Amniotic epithelial cell (primary cell): ENCODE results near the gene CNGA1.

ENCODE experiments used
- DNase-seq: peaks from one replicate; pipeline ENCODE4 v3.0.0-alpha.2; 2010; ENCODE audit warnings: low read depth

The CNGA1 gene

DNA sequence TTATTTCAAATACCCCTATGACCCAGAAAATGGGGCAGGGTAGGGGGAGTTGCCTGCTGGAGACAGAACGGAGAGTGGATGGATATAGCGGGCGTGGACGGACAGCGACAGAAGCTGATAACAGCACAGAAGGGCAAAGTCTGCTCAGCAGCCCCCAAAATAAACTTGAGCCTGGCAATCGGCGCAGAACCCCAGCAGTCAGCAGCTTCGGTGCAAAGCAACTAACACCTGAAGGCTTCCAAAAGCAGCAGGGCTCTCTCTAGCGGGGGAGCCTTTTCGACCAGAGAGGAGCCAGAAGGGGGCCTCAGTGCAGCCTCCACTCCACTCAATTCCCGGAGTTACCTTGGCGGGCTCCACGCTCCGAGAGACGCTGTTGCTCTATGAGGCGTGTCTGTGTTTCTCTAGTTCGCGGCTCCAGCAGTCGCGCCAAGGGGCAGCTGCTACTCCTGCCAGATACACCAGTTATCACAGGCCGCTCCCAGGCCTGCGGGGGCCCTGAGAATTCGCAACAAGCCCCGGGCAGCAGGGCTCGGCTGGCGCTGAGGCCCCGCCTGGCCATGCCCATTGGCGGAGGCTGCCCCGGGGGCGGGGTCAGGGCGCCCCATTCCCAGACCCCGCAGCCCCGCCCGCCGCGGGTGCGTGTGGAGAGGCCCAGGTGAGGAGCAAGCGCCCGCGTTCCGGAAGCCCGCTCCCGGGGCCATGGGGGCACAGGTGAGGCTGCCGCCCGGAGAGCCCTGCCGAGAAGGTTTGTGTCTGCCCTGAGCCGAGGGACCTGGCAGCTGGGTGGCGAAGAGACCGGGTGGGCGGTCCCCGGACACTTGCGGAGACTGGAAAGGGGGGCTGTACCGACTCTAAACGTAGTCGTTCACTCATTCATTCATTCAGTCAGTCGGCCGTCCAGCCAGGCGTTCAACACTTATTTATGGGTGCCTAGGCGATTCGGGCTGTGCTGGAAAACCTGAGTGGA is at the start of gene CNGA1, which contains the start of gene NIPAL1:
Gene CNGA1 (minus strand): TSS at position 541 of the 967 bp plus-strand sequence. CDS start 63,992 bp downstream, outside the sequence.
Gene NIPAL1 (plus strand): TSS at position 632 of the 967 bp plus-strand sequence. CDS start 68 bp downstream, at position 700.
- DNase-seq, result peak; percentile 67

DNA sequence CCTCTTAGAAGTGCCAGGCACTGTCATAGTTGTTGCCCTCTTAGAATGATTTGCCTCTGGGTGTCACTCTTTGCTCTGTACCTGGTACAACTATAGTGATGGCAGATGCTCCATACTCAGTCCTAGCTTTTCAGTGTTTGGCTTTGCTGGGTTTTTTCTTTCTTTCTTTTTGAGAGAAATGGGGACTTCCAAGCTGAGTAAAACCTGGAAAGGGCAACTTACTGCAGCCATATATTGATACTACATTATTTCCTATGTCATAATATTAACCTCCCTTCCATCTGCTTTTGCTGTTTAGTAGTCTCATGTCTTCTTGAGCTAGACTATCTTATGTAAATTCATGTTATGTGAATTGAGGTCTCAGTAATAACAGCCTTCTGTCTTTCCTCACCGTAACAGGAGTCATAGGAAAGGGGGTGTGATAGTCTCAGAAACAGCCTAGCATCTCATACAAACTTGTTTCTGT is 49.1 kb upstream of the CNGA1 start:
- DNase-seq, result no peak

DNA sequence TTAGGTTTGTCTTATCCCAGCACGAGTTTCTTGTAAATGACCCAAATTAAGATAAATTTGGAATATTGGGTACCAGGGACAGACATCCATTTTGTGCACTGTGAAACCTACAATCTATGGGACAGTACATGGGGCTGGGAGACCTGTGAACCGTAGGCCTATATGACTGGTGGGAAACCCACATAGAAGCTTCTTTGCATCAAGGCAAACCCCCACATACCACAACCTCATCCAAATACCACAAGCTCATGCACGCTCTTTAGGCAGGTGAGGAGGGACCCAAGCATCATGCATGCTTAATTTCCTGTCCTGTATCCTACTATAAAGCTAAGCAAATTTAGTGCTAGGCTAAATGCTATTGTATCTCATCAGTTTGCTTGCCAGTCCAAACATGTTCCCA is 47.9 kb upstream of the CNGA1 start:
- DNase-seq, result no peak

DNA sequence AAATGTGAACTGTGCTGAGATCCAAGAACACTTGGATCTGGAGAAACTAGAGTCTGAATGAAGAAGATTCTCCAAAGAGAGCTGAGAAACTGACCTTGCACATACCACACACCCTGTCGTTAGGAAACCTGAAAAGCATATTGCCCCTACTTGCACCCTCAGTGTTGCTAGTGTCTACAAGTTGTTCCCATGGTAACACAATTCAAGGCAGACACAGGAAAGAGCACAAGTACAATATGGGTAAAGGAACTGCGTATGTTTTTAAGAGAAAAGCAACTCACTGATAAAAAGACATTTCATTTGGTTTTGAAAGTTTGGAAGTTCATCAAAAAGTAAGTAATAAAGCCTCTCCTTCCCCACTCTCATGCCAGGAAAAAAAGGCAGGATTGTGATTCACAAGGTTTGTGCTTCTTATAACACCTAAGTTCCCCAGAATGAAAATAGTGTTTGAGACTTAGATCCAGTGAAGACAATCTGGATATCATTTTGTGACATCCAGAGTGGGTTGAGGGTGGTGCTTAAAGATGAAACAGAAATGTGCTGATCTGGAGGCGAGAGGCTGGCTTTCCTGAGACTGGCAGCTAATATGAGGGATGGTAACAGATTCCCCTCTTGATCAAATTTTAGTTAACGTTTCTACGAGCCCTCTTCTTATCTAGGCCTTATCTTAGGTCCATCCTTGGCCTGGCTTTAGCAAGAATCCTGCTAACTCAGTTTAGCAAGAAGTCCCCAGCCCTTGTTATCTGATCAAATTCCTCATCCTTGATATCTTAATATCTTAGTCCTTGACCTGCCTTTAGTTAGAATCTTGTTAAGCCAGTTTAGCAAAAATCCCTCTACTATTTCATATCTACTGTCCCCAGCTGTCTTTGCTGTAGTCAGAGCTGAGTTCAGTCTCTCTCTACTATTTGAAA is 42.4 kb upstream of the CNGA1 start:
- no peak for DNase-seq

DNA sequence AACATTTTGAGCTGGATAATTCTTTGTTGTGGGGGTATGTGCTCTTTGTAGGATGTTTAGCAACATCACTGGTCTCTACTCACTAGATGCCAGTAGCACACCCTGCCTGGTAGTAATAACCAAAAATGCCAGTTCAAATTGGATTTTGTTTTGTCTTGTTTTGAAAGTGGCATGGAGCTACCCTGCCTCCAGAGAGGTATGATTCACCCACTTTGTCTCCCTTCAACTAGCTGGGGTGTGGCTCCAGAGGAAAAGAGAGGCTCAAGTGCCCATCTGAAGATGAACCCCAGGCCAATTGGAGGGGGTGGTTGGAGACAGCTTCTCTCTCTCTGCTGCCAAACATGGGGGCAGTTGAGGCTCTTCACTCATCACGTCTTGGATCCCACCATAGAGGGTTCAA is 34.6 kb upstream of the CNGA1 start:
- no peak for DNase-seq

DNA sequence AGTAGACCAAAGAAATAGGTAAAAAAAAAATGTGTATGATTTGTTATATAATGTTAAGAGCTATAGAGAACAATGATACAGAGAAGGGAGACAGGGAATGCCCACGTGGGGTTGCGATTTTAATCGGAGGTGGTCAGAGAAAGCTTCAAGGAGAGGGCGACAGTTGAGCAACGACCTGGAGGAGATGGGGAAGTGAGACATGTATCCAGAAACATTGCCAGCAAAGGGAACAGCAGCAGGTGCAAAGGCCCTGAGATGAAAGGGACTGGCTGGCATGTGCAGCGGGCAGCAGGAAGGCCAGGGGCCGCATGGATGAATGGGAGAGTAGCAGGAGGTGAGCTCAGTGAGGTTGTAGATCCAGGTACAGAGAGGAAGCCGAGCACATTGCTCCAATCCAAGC is 33.0 kb upstream of the CNGA1 start:
- DNase-seq, result no peak

DNA sequence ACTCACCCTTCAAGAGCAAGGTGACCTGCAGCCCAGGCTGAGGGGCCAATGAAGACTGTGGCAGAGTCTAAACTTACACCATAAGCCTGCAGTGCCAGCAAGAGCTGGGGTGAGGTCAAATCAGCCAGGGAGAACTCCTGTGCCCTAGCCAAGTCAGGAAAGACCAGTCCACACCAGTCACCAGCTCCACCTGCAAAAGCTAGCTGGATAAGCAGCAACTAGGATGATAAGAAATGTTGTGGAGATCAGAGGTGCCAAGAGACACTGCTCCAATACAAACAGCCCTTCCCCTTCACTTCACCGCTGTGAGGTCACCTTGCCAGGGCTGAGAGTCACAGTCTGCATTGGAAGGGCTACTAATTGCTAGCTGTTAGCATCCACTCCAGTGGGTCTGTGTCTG is 31.4 kb upstream of the CNGA1 start:
- DNase-seq, result no peak

DNA sequence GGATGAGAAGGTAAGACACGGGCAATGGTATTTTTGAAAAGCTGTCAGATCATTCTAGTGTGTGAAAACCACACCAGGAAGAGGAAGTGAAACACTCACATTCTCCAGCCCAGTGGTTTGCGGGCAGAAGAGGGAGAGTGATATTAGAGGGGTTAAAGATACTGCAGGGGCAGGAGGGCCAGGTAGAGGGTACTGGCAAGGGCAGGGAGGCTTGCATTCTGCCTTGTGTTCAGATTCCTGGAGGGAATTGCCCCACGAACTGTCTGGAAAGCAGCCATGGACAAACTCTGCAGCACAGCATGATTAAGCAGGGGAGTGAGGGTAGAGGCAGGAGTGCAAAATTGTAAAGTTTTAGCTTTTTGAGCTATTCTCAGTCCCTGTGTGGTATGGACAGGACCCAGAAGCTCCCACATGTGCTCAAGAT is 31.0 kb upstream of the CNGA1 start:
- DNase-seq, result peak; percentile 17

DNA sequence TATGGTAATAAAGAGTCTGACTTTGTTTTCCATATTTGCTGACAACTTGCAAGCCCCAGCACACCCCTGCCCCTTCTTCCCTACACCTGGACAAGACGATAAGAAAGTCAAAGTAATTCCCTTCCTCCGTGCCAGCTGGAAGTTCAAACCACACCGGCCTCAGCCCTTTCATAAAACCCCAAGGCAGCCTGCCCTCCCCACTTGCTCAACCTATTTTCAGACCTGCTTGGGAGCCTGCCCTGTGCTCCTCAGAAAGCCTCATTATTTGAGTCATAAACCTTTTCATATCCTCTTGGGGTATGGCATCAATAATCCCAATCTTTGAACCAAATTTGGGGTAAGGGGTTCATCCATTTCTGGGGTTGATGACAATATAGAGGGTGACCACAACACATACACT is 29.6 kb upstream of the CNGA1 start:
- no peak for DNase-seq

DNA sequence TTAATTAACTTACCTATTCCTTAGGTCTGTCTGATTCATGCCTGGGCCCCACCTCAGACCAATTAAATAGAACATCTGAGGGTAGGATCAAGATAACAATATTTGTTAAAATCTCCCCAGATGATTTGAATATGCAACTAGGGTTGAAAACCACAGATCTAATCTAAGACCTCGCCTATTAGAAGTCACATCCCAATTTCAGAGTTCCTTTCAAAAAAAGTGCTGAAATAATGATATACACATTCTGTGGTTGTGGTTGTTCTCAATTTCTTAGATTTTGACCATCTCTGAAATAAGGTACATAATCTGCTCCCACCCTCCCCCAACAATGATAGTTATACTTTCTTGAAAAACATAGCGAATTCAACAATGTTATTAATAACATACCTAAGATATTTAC is 27.8 kb upstream of the CNGA1 start:
- DNase-seq, result no peak

DNA sequence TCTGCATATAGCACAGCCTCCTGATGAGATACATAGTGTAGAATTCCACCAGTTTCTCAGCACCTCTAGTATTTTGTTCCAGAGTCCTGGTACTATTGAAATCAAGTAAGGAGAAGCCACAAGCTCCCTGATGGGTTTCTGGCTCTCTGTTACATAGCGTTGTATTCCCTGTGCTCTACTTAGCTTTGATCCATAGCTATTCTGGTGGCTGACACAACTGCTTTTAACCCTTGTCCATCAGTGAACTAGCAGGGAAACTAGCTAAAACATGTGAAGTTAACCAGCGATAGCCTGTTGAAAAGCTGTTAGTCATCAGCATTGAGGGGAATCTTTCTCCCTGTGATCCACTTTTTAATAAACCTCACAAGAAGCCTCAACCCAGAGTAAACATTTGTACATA is 27.0 kb upstream of the CNGA1 start:
- no peak for DNase-seq

DNA sequence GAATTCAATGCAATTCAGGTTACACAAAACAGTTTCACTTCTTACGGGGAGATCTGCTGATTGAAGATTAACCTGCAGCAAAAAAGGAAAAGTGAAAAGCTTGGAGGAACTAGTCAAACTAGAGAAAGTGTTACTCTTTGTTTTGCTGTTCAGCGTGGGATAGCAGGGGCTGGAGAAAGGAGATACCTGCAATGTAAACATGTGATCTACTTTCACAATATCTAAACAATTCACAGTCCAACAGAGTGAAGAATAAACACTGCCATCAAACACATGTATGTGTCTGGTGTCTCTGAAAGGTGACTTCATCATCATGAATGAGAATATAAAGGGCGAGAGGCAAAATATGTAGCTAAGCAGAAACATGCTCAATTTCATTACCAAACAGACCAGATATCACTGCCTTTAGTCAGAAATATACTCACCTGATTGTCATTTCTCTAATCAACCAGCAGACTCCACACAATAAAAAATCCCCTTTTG is 26.5 kb upstream of the CNGA1 start:
- DNase-seq, result no peak

DNA sequence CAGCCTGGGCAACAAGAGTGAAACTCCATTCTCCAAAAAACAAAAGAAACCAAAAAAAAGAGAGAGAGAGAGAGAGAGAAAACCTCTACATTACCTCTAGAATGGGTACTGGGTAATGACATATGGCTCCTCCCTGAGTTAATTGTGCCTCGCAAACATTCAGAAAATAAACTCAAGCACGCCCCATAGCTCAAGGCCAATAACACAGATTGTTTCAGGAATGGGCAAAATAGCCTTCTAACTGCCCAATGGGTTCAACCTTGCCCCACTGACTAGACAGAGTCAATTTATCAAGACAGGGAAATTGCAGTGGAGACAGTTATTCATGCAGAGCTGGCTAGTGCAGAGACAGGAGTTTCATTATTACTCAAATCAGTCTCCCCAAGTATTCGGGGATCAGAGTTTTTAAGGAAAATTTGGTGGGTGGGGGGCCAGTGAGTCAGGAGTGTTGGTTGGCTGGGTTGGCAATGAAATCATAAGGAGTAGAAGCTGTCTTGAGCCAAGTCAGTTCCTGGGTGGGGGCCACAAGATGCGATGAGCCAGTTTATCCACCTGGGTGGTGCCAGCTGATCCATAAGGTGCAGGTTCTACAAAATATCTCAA is 25.2 kb upstream of the CNGA1 start:
- no peak for DNase-seq

DNA sequence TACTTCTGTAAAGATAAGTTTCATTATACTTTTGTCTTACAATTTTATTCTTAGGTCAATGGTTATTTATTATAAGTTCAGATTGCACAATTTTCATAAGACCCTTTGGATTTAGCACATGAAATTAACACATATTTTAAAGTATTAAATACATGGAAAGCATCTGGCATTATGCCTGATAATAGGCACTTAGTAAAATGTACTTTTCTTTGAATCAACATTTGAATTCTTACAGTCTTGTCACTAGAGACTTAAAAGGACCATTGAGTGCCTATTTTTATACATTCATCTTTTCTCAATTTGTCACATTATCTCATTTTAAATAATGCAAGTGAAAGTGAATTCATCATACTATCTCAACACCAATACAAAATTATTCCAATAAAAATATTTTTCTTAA is 23.1 kb upstream of the CNGA1 start:
- DNase-seq, result no peak

DNA sequence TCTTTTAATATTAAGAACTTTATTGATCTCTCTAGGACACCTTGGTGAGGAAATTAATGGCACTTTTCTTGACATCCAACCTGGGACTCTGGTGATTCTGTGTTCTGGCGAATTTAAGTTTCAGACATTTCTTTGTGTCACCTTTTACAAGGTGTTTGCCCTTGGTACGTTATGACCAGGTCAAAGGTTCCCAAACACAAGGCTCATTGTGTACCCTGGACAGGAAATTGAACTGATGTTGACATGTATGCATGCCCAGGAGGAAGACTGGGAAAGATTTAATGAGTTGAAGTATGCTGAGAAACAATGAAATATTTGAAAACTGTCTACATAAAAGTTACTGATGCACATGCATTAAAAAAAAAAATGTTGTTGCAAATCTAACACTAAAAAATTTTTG is 22.2 kb upstream of the CNGA1 start:
- no peak for DNase-seq

DNA sequence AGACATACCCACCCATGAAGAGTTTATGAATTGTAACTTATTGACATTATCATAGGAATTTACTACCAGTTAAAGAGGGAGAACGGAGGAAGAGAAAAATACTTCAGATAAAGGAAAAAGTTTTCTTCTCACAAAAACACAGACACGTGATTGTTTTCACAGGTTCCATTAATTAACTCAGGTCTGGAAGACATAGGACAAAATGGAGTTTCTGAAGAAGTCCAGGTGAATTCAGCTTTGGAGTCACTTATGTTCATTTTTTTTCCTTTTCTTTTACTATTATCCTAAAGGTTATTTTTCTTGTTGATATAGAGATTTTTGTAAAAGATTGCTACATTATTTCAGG is 20.6 kb upstream of the CNGA1 start:
- no peak for DNase-seq

DNA sequence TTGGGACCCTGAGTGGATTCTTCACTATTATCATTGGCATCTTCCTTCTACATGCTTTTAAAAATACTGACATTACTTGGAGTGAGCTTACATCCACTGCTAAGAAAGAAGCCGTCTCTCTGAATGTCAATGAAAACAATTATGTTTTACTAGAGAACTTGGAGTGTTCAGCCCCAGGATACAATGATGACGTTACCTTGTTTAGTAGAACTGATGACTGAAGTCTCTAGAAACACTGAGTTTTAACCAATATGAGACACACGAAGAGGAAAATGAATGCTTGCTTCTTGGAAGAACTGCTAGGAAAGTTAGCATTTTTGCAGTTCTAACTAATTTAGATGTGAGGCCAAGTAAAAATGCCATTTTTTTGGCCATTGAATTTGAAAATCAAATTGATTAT is 19.5 kb upstream of the CNGA1 start:
- no peak for DNase-seq

DNA sequence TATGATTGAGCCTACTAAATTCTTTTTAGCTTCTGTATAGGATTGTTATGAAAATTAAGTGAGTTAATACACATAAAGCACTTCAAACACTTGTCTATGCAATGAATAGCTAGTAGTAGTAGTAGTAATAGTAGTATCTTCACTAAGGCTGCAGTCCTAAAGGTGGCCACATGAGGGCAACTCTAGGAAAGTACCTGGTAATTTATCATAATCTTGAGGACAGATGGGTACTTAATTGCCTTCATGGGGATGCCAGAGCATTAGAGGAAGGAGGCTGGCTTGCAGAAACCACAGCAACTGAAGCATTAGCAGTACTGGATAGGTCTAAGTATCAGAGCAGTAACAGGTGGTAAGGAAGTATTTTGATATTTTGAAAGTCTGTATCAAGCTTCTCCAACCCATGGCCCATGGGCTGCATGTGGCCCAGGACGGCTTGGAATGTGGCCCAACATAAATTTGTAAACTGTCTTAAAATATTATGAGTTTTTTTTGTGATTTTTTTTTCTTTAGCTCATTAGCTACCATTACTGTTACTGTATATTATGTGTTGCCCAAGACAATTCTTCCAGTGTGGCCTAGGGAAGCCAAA is 17.4 kb upstream of the CNGA1 start:
- peak; percentile 31 for DNase-seq

DNA sequence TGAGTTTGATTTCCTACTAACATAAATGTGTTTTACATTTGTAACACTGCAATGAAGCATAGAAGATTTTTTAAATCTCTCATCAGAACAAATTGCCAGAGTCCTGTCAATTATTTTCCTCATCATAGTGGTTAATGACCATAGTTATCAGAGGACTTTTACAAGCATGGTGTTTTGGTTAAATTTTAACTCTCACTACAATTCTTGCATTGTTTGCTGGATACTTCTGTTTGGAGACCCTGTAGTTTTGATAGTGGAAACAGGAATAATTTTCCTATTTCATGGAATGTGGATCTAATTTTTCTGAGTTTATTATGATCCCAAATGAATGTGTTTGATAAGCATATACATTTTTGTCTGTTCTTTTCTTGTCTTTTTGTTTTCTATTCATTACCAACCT is 16.9 kb upstream of the CNGA1 start:
- no peak for DNase-seq

DNA sequence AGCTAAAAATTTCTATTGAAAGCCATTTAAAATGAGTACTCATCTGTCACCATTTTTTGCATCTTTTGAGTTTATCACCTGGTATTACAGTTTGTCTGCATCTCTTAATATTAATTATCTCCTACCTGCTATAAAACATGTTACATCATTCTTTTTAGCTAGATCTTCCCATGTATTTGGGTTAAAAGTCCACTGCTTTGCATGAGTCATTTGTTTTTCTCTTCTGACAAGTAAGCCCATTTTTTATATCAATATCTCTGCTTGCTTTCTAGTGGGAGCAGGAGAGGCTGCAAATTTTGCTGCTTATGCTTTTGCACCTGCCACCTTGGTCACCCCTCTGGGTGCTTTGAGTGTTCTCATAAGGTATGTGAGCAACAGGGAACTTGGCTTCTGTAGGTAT is 16.2 kb upstream of the CNGA1 start:
- DNase-seq, result peak; percentile 57

DNA sequence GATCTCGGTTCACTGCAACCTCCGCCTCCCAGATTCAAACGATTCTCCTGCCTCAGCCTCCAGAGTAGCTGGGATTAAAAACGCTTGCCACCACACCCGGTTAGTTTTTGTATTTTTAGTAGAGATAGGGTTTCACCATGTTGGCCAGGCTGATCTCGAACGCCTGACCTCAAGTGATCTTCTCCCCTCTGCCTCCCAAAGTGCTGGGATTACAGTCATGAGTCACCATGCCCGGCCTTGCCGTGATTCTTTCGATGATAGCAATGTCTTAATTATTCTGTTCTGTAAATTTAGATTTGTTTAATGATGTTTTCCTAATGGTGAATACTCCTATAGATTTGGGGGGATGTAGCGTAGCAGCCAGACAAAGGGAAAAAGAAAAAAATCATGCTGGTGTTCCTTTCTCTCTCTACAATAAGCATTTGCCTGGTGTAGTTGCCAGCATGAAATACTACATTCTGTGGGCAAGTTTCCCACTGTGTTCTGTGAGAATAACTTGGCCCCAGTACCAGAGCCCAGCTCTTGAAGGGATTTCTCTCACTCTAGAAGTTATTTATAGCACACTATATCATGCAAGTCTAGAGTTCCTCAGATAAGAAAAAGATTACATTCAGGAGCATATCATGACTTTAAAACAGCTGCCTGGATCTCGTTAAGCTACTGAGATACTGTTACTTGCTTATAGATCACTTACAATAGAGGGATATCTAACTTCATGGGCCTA is 15.5 kb upstream of the CNGA1 start:
- DNase-seq, result peak; percentile 95
